Spleen (tissue), 11 donors: ENCODE data around the gene IARS1. TPM values are rescaled to one million over a fixed set of nuclear protein-coding genes. Genes with fewer than 3 reads are reported as not detected.

ENCODE experiments used
- DNase-seq: peaks from one replicate; pipeline ENCODE4 v3.0.0-alpha.2; 2020
- H3K27ac ChIP-seq, 8 donors: fragments of 200-600 bp; sonication (generic) in 7 of 8; 1 replicate in 4 of 8; 2 replicates in 4 of 8; pipeline versions ENCODE4 v1.5.0 to v1.8.0; 2016 to 2021; ENCODE audit warnings: inconsistent platforms in 4 of 8, mild to moderate bottlenecking in 4 of 8, moderate library complexity in 1 of 8
- H3K27me3 ChIP-seq, 7 donors: fragments of 200-600 bp; sonication (generic) in 6 of 7; replicated peaks in 1 of 7; 1 replicate in 4 of 7; 2 replicates in 3 of 7; pipeline versions ENCODE4 v1.5.0 to v1.8.0; 2016 to 2021; ENCODE audit warnings: inconsistent platforms in 3 of 7, mild to moderate bottlenecking in 1 of 7
- H3K36me3 ChIP-seq, 6 donors: fragments of 200-600 bp; sonication (generic) in 5 of 6; 1 replicate in 4 of 6; 2 replicates in 2 of 6; pipeline versions ENCODE4 v1.5.0 to v1.8.0; 2016 to 2021; ENCODE audit warnings: inconsistent platforms in 2 of 6
- H3K4me1 ChIP-seq, 6 donors: fragments of 200-600 bp; sonication (generic) in 5 of 6; 1 replicate in 3 of 6; 2 replicates in 3 of 6; pipeline versions ENCODE4 v1.5.0 to v1.8.0; 2016 to 2021; ENCODE audit warnings: inconsistent platforms in 3 of 6
- H3K4me3 ChIP-seq, 8 donors: fragments of 200-600 bp; sonication (generic) in 7 of 8; 1 replicate in 4 of 8; 2 replicates in 4 of 8; pipeline versions ENCODE4 v1.5.0 to v1.8.0; 2016 to 2021; ENCODE audit warnings: inconsistent platforms in 4 of 8, mild to moderate bottlenecking in 4 of 8, moderate library complexity in 2 of 8
- H3K9me3 ChIP-seq, 8 donors: fragments of 200-600 bp; sonication (generic) in 7 of 8; 1 replicate in 4 of 8; 2 replicates in 4 of 8; pipeline versions ENCODE4 v1.5.0 to v1.8.0; 2016 to 2021; ENCODE audit warnings: inconsistent platforms in 4 of 8
- CTCF ChIP-seq, 11 experiments: fragments of 200-600 bp in 7 of 11; fragments of 450-650 bp in 4 of 11; sonication (generic) in 4 of 11; IDR thresholded peaks in 8 of 11; conservative IDR thresholded peaks in 3 of 11; 1 replicate in 7 of 11; 2 replicates in 4 of 11; pipeline versions ENCODE4 v1.4.0 to v1.8.0; 2016 to 2021; ENCODE audit warnings: antibody characterized with exemption in 11 of 11, inconsistent platforms in 4 of 11, mild to moderate bottlenecking in 1 of 11
- POLR2A ChIP-seq, 3 donors: fragments of 450-650 bp; IDR thresholded peaks; one replicate each; pipeline ENCODE4 v1.5.1; 2017; ENCODE audit warnings: antibody characterized with exemption in 3 of 3, mild to moderate bottlenecking in 1 of 3
- POLR2AphosphoS5 ChIP-seq, 3 donors: sonication (generic); formaldehyde crosslinking; IDR thresholded peaks; one replicate each; pipeline ENCODE4 v1.5.1; 2017; ENCODE audit warnings: antibody characterized with exemption in 3 of 3
- WGBS, 5 donors: extraction: QIAGEN DNeasy Blood & Tissue Kit in 3 of 5; methylation state at CpG; one replicate each; pipeline versions ENCODE4 v1.1.5 to v1.1.7; 2013 to 2018; 5-methylcytosine and 5-hydroxymethylcytosine counted together
- intact Hi-C: fragments of 100-400 bp; cut with DNase I; formaldehyde crosslinking; loops from one replicate; pipeline ENCODE4 v1.15.0; 2023; ENCODE audit warnings: low total_unique reads
- polyA plus RNA-seq, 3 donors: library from polyadenylated mRNA; stranded (reverse); fragments of 200-250 nt; gene quantifications; one replicate each; pipeline ENCODE4 v1.2.1, GENCODE V29; 2013
- total RNA-seq, 7 donors: library from RNA; depleted of rRNA in 3 of 7; stranded (reverse); fragments of >200 nt in 3 of 7; fragmentation: NEBNext Ultra II Directional in 4 of 7; extraction: Animal tissue kit (Norgen Biotek cat#: 25700) in 4 of 7; gene quantifications; one replicate each; pipeline versions ENCODE4 v1.1.0 to v1.2.1, GENCODE V29; 2016 to 2021
- donor health status: healthy with polysubstance abuse.
- donor health status: DM: no; HTN: no; CAD: no; lungs with moderate emphysema.
- donor health status: DM: no; HTN: no; CAD: no.
- donor health status: Bipolar disorder and iron deficiency.
- donor health status: healthy.
- donor health status: DM: no; HTN: no; CAD: no.
- donor health status: DM: yes; HTN: yes; CAD: no.

IARS1 gene
- total and polyA plus RNA-seq, 10 donors = 16.0 to 110 (median 61.5) TPM

GRCh38 chr9:92263131-92263530 is 30.4 kb downstream of the IARS1 start:
- intact Hi-C loops = no loop called here
- Histone ChIP-seq H3K27me3 (no peaks in the 10 kb centered on the region), H3K4me1 (no peaks in the 10 kb centered on the region), H3K9me3 (no peaks in the 10 kb centered on the region), H3K36me3 (peaks cover 12 to 100% (median 99%) of the 10 kb centered on the region in 6 donors), H3K4me3 (no peak overlapping the region), H3K27ac (no peak overlapping the region)
- no peak for DNase-seq
- 41 to 70% (median 60%) methylated on average over 1 of the region's 1 CpG for WGBS, 5 donors
- no peak for TF ChIP-seq POLR2AphosphoS5 (IDR thresholded peaks at IDR 0.05)
- TF ChIP-seq POLR2A (IDR thresholded peaks at IDR 0.05) = no peak
- TF ChIP-seq CTCF (IDR thresholded peaks at IDR 0.05 in 8 of 11, conservative IDR thresholded peaks at IDR 0.05 in 3 of 11) = no peak

GRCh38 chr9:92257327-92257726 is 36.2 kb downstream of the IARS1 start:
- DNase-seq = no peak
- Histone ChIP-seq H3K36me3 (peaks cover 4 to 100% (median 100%) of the 10 kb centered on the region in 6 donors), H3K27ac (no peak overlapping the region), H3K4me3 (no peak overlapping the region), H3K4me1 (no peaks in the 10 kb centered on the region), H3K9me3 (no peaks in the 10 kb centered on the region), H3K27me3 (no peaks in the 10 kb centered on the region)
- intact Hi-C loops = no loop called here
- WGBS, 5 donors = 96 to 100% (median 98%) methylated on average over 2 of the region's 2 CpGs
- TF ChIP-seq POLR2AphosphoS5 (IDR thresholded peaks at IDR 0.05) (no peak), CTCF (IDR thresholded peaks at IDR 0.05 in 8 of 11, conservative IDR thresholded peaks at IDR 0.05 in 3 of 11) (no peak), POLR2A (IDR thresholded peaks at IDR 0.05) (no peak)

GRCh38 chr9:92254381-92255337 is 38.8 kb downstream of the IARS1 start:
- Histone ChIP-seq H3K27ac (no peak overlapping the region), H3K9me3 (no peaks in the 10 kb centered on the region), H3K36me3 (peaks cover 10 to 100% (median 100%) of the 10 kb centered on the region in 6 donors), H3K4me1 (no peaks in the 10 kb centered on the region), H3K27me3 (no peaks in the 10 kb centered on the region), H3K4me3 (no peak overlapping the region)
- 85 to 92% (median 87%) methylated on average over 15 to 19 of the region's 19 CpGs for WGBS, 5 donors
- intact Hi-C loops = no loop called here
- no peak for TF ChIP-seq CTCF (IDR thresholded peaks at IDR 0.05 in 8 of 11, conservative IDR thresholded peaks at IDR 0.05 in 3 of 11)
- no peak for TF ChIP-seq POLR2AphosphoS5 (IDR thresholded peaks at IDR 0.05)
- DNase-seq = no peak

- no peaks in the 10 kb centered on the region for H3K27me3 ChIP-seq
- H3K4me1 ChIP-seq = no peaks in the 10 kb centered on the region
- H3K4me3 ChIP-seq = no peak overlapping the region
- DNase-seq = no peak
- H3K27ac ChIP-seq = no peak overlapping the region
- no peaks in the 10 kb centered on the region for H3K9me3 ChIP-seq
- peaks cover 10 to 100% (median 98%) of the 10 kb centered on the region in 6 donors for H3K36me3 ChIP-seq
- TF ChIP-seq POLR2A (IDR thresholded peaks at IDR 0.05) = no peak
- no peak for TF ChIP-seq CTCF (IDR thresholded peaks at IDR 0.05 in 8 of 11, conservative IDR thresholded peaks at IDR 0.05 in 3 of 11)
- no peak for TF ChIP-seq POLR2AphosphoS5 (IDR thresholded peaks at IDR 0.05)
- 79 to 85% (median 83%) methylated on average over 4 of the region's 4 CpGs for WGBS, 5 donors
- intact Hi-C loops = no loop called here
Observed at GRCh38 chr9:92253656-92254055, 39.8 kb downstream of the IARS1 start.
